Adrenal gland (tissue), 12 donors: ENCODE measurements around the gene AGBL4. TPM values are rescaled to one million over a fixed set of nuclear protein-coding genes. Genes with fewer than 3 reads are reported as not detected.

ENCODE experiments used
- DNase-seq, 7 donors: peaks; one replicate each; pipeline ENCODE4 v3.0.0-alpha.2; 2019 to 2020
- H3K27ac ChIP-seq, 5 donors: fragments of 200-600 bp; sonication (generic) in 4 of 5; 1 replicate in 3 of 5; 2 replicates in 2 of 5; pipeline versions ENCODE4 v1.5.1 to v1.8.0; 2016 to 2020; ENCODE audit warnings: mild to moderate bottlenecking in 1 of 5
- H3K27me3 ChIP-seq: fragments of 200-600 bp; 2 replicates; pipeline ENCODE4 v1.8.0; 2021
- H3K36me3 ChIP-seq, 2 donors: fragments of 200-600 bp; replicated peaks in 1 of 2; 1 replicate in 1 of 2; 2 replicates in 1 of 2; pipeline versions ENCODE4 v1.5.1 to v1.8.0; 2018 to 2022
- H3K4me1 ChIP-seq, 2 donors: fragments of 200-600 bp; replicated peaks in 1 of 2; 1 replicate in 1 of 2; 2 replicates in 1 of 2; pipeline versions ENCODE4 v1.5.1 to v1.8.0; 2018 to 2021
- H3K4me3 ChIP-seq, 4 donors: fragments of 200-600 bp; sonication (generic) in 3 of 4; one replicate each; pipeline ENCODE4 v1.5.1; 2016 to 2018
- H3K9me3 ChIP-seq, 3 donors: fragments of 200-600 bp; sonication (generic) in 1 of 3; replicated peaks in 1 of 3; 1 replicate in 2 of 3; 2 replicates in 1 of 3; pipeline versions ENCODE4 v1.5.1 to v1.8.0; 2016 to 2021
- CTCF ChIP-seq, 6 experiments: fragments of 450-650 bp in 4 of 6; fragments of 200-600 bp in 2 of 6; sonication (generic) in 1 of 6; IDR thresholded peaks; 1 replicate in 5 of 6; 2 replicates in 1 of 6; pipeline versions ENCODE4 v1.5.1 to v1.8.0; 2016 to 2021; ENCODE audit warnings: antibody characterized with exemption in 6 of 6, mild to moderate bottlenecking in 2 of 6, moderate library complexity in 1 of 6
- POLR2A ChIP-seq, 2 donors: fragments of 450-650 bp; IDR thresholded peaks; one replicate each; pipeline ENCODE4 v1.6.1; 2017; ENCODE audit warnings: antibody characterized with exemption in 2 of 2, mild to moderate bottlenecking in 2 of 2, moderate library complexity in 1 of 2
- WGBS, 4 donors: extraction: QIAGEN DNeasy Blood & Tissue Kit in 2 of 4; methylation state at CpG; one replicate each; pipeline versions ENCODE4 v1.1.5 to v1.1.7; 2013 to 2017; 5-methylcytosine and 5-hydroxymethylcytosine counted together
- intact Hi-C, 2 donors: fragments of 100-400 bp; cut with DNase I; formaldehyde crosslinking; loops; one replicate each; pipeline versions ENCODE4 v1.14.1 to v1.15.0; 2022 to 2023
- polyA plus RNA-seq, 3 donors: library from polyadenylated mRNA; stranded (reverse); fragments of 200-250 nt in 2 of 3; fragments of 350-450 nt in 1 of 3; fragmentation: Illumina TruSeq in 1 of 3; extraction: RNeasy Lipid Tissue Mini Kit (QIAGEN cat#74804) in 1 of 3; gene quantifications; one replicate each; pipeline ENCODE4 v1.2.3, GENCODE V29; 2013 to 2014
- total RNA-seq, 9 donors: library from RNA; depleted of rRNA in 4 of 9; stranded (reverse); fragments of >200 nt in 4 of 9; fragments of 120-200 nt in 1 of 9; fragmentation: NEBNext Ultra II Directional in 1 of 9; extraction: Animal tissue kit (Norgen Biotek cat#: 25700) in 1 of 9; gene quantifications; one replicate each; pipeline versions ENCODE4 v1.1.0 to v1.2.4, GENCODE V29; 2013 to 2023
- donor health status: healthy with polysubstance abuse.
- donor health status: Bipolar disorder and iron deficiency.
- donor health status: DM: yes; HTN: yes; CAD: no.
- donor health status: DM: no; HTN: no; CAD: no.
- donor health status: DM: no; HTN: no; CAD: no.
- donor health status: DM: yes; HTN: yes; CAD: no.

Gene AGBL4
- total and polyA plus RNA-seq, 12 donors, result 0.10 to 1.9 (median 0.80) TPM; not detected in 2

- no peak overlapping the region for H3K4me3 ChIP-seq
- 79 to 88% (median 82%) methylated on average over 4 of the region's 4 CpGs for WGBS, 4 donors
- H3K4me1 ChIP-seq, result no peaks in the 10 kb centered on the region
- DNase-seq, result no peak
- TF ChIP-seq CTCF (IDR thresholded peaks at IDR 0.05) (no peak), POLR2A (IDR thresholded peaks at IDR 0.05) (no peak)
- H3K9me3 ChIP-seq, result no peaks in the 10 kb centered on the region
- no peak overlapping the region for H3K27ac ChIP-seq
- H3K36me3 ChIP-seq, result no peaks in the 10 kb centered on the region
- intact Hi-C loops, result no loop called here
- no peaks in the 10 kb centered on the region for H3K27me3 ChIP-seq
These were observed 1432.6 kb downstream of the AGBL4 start for GRCh38 chr1:48591181-48591580.

- H3K27me3 ChIP-seq, result no peaks in the 10 kb centered on the region
- no peaks in the 10 kb centered on the region for H3K9me3 ChIP-seq
- no peaks in the 10 kb centered on the region for H3K4me1 ChIP-seq
- no peak overlapping the region for H3K27ac ChIP-seq
- H3K4me3 ChIP-seq, result no peak overlapping the region
- H3K36me3 ChIP-seq, result no peaks in the 10 kb centered on the region
- no peak for DNase-seq
- intact Hi-C loops, result no loop called here
- TF ChIP-seq CTCF (IDR thresholded peaks at IDR 0.05), result no peak
- TF ChIP-seq POLR2A (IDR thresholded peaks at IDR 0.05), result no peak
These were observed 1435.7 kb downstream of the AGBL4 start for GRCh38 chr1:48588061-48588460.

- TF ChIP-seq CTCF (IDR thresholded peaks at IDR 0.05) (no peak), POLR2A (IDR thresholded peaks at IDR 0.05) (no peak)
- WGBS, 4 donors, result 80 to 86% (median 81%) methylated on average over 3 of the region's 3 CpGs
- H3K36me3 ChIP-seq, result no peaks in the 10 kb centered on the region
- no peaks in the 10 kb centered on the region for H3K9me3 ChIP-seq
- no peak overlapping the region for H3K27ac ChIP-seq
- DNase-seq, result no peak
- intact Hi-C loops, result no loop called here
- H3K27me3 ChIP-seq, result no peaks in the 10 kb centered on the region
- H3K4me1 ChIP-seq, result peaks cover 12 to 27% of the 10 kb centered on the region in 2 donors
- no peak overlapping the region for H3K4me3 ChIP-seq
These were observed 1441.3 kb downstream of the AGBL4 start for GRCh38 chr1:48582408-48582807.

- TF ChIP-seq CTCF (IDR thresholded peaks at IDR 0.05), result no peak
- intact Hi-C loops, result no loop called here
- H3K27me3 ChIP-seq, result no peaks in the 10 kb centered on the region
- 11 to 17% (median 15%) methylated on average over 2 of the region's 2 CpGs for WGBS, 4 donors
- no peaks in the 10 kb centered on the region for H3K36me3 ChIP-seq
- H3K4me1 ChIP-seq, result peaks cover 12 to 27% of the 10 kb centered on the region in 2 donors
- peak in 1 of 7 donors; percentile 26 for DNase-seq
- H3K9me3 ChIP-seq, result no peaks in the 10 kb centered on the region
- H3K27ac ChIP-seq, result no peak overlapping the region
- H3K4me3 ChIP-seq, result no peak overlapping the region
These were observed 1442.5 kb downstream of the AGBL4 start for GRCh38 chr1:48581270-48581669.
